GM10248 (cell line): ENCODE measurements around the gene KPRP.

ENCODE experiments used
- CTCF ChIA-PET: fragments of 300-600 bp; sonication (Branson Sonifier 250); formaldehyde crosslinking; extraction: SDS; loops from one replicate; lab custom pipeline; 2021; ENCODE audit warnings: antibody characterized with exemption; lab: Yijun Ruan, JAX
- POLR2A ChIA-PET: fragments of 350-650 bp; sonication (Branson Sonifier 250); formaldehyde crosslinking; extraction: SDS; loops from one replicate; lab custom pipeline; 2020; ENCODE audit warnings: antibody characterized with exemption; lab: Yijun Ruan, JAX
- DNase-seq: peaks from one replicate; pipeline ENCODE4 v3.0.0; 2012; ENCODE audit errors: extremely low spot score
- CTCF ChIP-seq: IDR thresholded peaks from 2 replicates; pipeline ENCODE4 v1.5.1; 2012; ENCODE audit warnings: mild to moderate bottlenecking, low read depth; ENCODE audit errors: extremely low read depth, missing control alignments, control extremely low read depth

The KPRP gene

GRCh38 chr1:152757747-152758146, at the start of gene KPRP:
TSS of gene KPRP (plus strand) at chr1:152758025. CDS start at chr1:152759589, 1,564 bp downstream.
- ChIA-PET CTCF (no interaction called here), POLR2A (interaction anchor here (0.5 kb wide), 1 partner anchor 1633 kb away, joined by 5 read pairs; no protein-coding TSS in a partner anchor)
- DNase-seq, result no peak
- TF ChIP-seq CTCF, result no peak

GRCh38 chr1:152718238-152718637, 39.6 kb upstream of the KPRP start:
- ChIA-PET POLR2A (no interaction called here), CTCF (interaction anchor here (1.7 kb wide), 1 partner anchor 13 kb away, joined by 4 read pairs; no protein-coding TSS in a partner anchor)
- no peak for DNase-seq
- TF ChIP-seq CTCF, result no peak

- CTCF ChIA-PET, result no interaction called here
- DNase-seq, result no peak
- no peak for TF ChIP-seq CTCF
- POLR2A ChIA-PET, result no interaction called here
Observed at GRCh38 chr1:152725261-152725660, 32.6 kb upstream of the KPRP start.

GRCh38 chr1:152728986-152729385, 28.8 kb upstream of the KPRP start:
- DNase-seq, result no peak
- ChIA-PET POLR2A (no interaction called here), CTCF (interaction anchor here (1.3 to 1.4 kb wide), 2 partner anchors 9 to 16 kb away, joined by 3 read pairs; no protein-coding TSS in a partner anchor)
- no peak for TF ChIP-seq CTCF

- peak; percentile 11 for TF ChIP-seq CTCF
- ChIA-PET CTCF (no interaction called here), POLR2A (no interaction called here)
- DNase-seq, result no peak
Observed at GRCh38 chr1:152735648-152736047, 22.2 kb upstream of the KPRP start.

GRCh38 chr1:152737997-152738396, 19.8 kb upstream of the KPRP start:
- ChIA-PET CTCF (no interaction called here), POLR2A (no interaction called here)
- TF ChIP-seq CTCF, result no peak
- no peak for DNase-seq
